T-helper 1 cell (primary cell): ENCODE data around the gene SPOCK2.
"Not testable (repeated sequence)": the region's sequence is repeated elsewhere in the genome, so short reads cannot be mapped to it uniquely, and the experiment has no call there.

Source experiments
- DNase-seq, 5 donors: peaks; one replicate each; pipeline ENCODE4 v3.0.0-alpha.2; 2012 to 2020

SPOCK2 gene

GRCh38 chr10:72050873-72051272, 37.5 kb downstream of the SPOCK2 start:
- no peak for DNase-seq

GRCh38 chr10:72049969-72050781, 38.2 kb downstream of the SPOCK2 start:
- DNase-seq, result no peak

GRCh38 chr10:72049472-72049871, 38.9 kb downstream of the SPOCK2 start:
- no peak for DNase-seq

- peak; percentile 67 to 90 (median 81) for DNase-seq
These were observed 39.8 kb downstream of the SPOCK2 start for GRCh38 chr10:72048450-72049124.

GRCh38 chr10:72045586-72045985, 42.8 kb downstream of the SPOCK2 start:
- DNase-seq, result no peak

GRCh38 chr10:72044417-72045041, 43.8 kb downstream of the SPOCK2 start:
- no peak for DNase-seq

GRCh38 chr10:72043016-72043834, 45.1 kb downstream of the SPOCK2 start:
- no peak for DNase-seq

GRCh38 chr10:72041491-72041890, 46.9 kb downstream of the SPOCK2 start:
- DNase-seq, result no peak

- DNase-seq, result no peak
These were observed 49.0 kb downstream of the SPOCK2 start for GRCh38 chr10:72039377-72039776.

- DNase-seq, result no peak
These were observed 49.8 kb downstream of the SPOCK2 start for GRCh38 chr10:72038458-72039001.

GRCh38 chr10:72037811-72038210, 50.5 kb downstream of the SPOCK2 start:
- no peak for DNase-seq

GRCh38 chr10:72037266-72037665, 51.1 kb downstream of the SPOCK2 start:
- DNase-seq, result no peak

- DNase-seq, result no peak
These were observed 53.0 kb downstream of the SPOCK2 start for GRCh38 chr10:72035252-72035887.

- no peak for DNase-seq
These were observed 53.6 kb downstream of the SPOCK2 start for GRCh38 chr10:72034761-72035160.

- no peak for DNase-seq
These were observed 54.3 kb downstream of the SPOCK2 start for GRCh38 chr10:72034040-72034499.

- DNase-seq, result not testable (repeated sequence)
These were observed 55.8 kb downstream of the SPOCK2 start for GRCh38 chr10:72032409-72033162.

GRCh38 chr10:72031706-72032105, 56.6 kb downstream of the SPOCK2 start:
- DNase-seq, result no peak

- no peak for DNase-seq
These were observed 57.4 kb downstream of the SPOCK2 start for GRCh38 chr10:72030762-72031543.

GRCh38 chr10:72029414-72029813, 58.9 kb downstream of the SPOCK2 start:
- no peak for DNase-seq

GRCh38 chr10:72027498-72027897, 60.9 kb downstream of the SPOCK2 start:
- no peak for DNase-seq
